Parathyroid adenoma (tissue), 2 donors: ENCODE results near the gene TWIST2.

Experiments
- H2AFZ ChIP-seq: fragments of 300-600 bp; sonication (generic); one replicate; pipeline ENCODE4 v1.7.0; 2017; ENCODE audit warnings: antibody characterized with exemption, mild to moderate bottlenecking
- H3K27ac ChIP-seq: fragments of 300-600 bp; sonication (generic); one replicate; pipeline ENCODE4 v1.7.0; 2017
- H3K27me3 ChIP-seq: fragments of 300-600 bp; sonication (generic); one replicate; pipeline ENCODE4 v1.7.0; 2017; ENCODE audit warnings: low read length; ENCODE audit not compliant: control insufficient read depth, insufficient read depth
- H3K36me3 ChIP-seq: fragments of 300-600 bp; sonication (generic); one replicate; pipeline ENCODE4 v1.7.0; 2017; ENCODE audit warnings: low read length; ENCODE audit not compliant: control insufficient read depth, insufficient read depth
- H3K4me1 ChIP-seq: fragments of 300-600 bp; sonication (generic); one replicate; pipeline ENCODE4 v1.7.0; 2017; ENCODE audit warnings: control low read depth
- H3K4me2 ChIP-seq: fragments of 300-600 bp; sonication (generic); one replicate; pipeline ENCODE4 v1.7.0; 2017; ENCODE audit warnings: low read length
- H3K4me3 ChIP-seq: fragments of 300-600 bp; sonication (generic); one replicate; pipeline ENCODE4 v1.7.0; 2017; ENCODE audit warnings: low read depth, low read length
- H3K79me2 ChIP-seq: fragments of 300-600 bp; sonication (generic); one replicate; pipeline ENCODE4 v1.7.0; 2017; ENCODE audit warnings: control low read depth
- H3K9ac ChIP-seq: fragments of 300-600 bp; sonication (generic); one replicate; pipeline ENCODE4 v1.7.0; 2017; ENCODE audit warnings: mild to moderate bottlenecking
- H3K9me3 ChIP-seq: fragments of 300-600 bp; sonication (generic); one replicate; pipeline ENCODE4 v1.7.0; 2017; ENCODE audit warnings: low read length; ENCODE audit not compliant: control insufficient read depth
- TF ChIP-seq, protein P1 (sequence below): fragments of 300-600 bp; sonication (generic); IDR thresholded peaks from one replicate; pipeline ENCODE4 v1.7.0; 2017; ENCODE audit warnings: antibody characterized with exemption, mild to moderate bottlenecking
- donor health status: primary hyperparathyroidism.

The TWIST2 gene

DNA sequence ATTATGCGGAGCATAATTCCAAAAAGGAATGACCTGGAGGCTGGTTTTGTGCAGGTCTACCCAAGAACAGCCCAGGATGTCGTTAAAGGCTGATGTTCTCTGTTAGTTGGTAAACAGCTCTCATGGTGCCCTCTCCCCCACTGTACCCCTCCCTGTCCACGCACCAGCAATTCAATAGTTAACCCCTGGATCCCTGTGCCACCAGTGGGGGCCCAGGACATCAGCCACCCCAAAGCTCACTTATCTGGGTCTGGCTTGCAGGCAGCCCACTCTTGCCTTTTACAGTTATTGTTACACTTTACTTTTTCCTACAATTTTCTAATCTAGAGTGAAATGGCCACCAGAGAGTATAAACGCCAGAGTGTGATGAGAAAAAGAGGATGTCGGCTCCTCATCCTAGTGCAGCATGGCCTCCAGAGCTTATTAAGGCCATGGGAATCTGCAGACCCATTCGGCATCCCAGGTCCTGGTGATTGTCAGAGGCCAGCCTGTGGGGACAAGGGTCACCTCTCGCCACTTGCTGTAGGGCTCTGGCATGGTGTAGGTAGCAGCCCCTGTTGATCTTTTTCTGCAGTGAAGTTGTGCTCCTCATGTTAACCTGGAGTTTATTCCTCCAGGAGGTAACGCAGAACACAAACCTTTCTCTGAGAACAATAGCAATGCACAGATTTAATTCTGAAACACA is 30.3 kb downstream of the TWIST2 start:
- Histone ChIP-seq H3K4me3 (no peak overlapping the region), H3K27ac (no peak overlapping the region), H3K4me2 (no peak overlapping the region), H2AFZ (no peak overlapping the region), H3K9me3 (no peaks in the 10 kb centered on the region), H3K36me3 (no peaks in the 10 kb centered on the region), H3K79me2 (no peaks in the 10 kb centered on the region), H3K9ac (no peak overlapping the region), H3K27me3 (no peaks in the 10 kb centered on the region), H3K4me1 (no peaks in the 10 kb centered on the region)
- TF ChIP-seq, protein P1, sequence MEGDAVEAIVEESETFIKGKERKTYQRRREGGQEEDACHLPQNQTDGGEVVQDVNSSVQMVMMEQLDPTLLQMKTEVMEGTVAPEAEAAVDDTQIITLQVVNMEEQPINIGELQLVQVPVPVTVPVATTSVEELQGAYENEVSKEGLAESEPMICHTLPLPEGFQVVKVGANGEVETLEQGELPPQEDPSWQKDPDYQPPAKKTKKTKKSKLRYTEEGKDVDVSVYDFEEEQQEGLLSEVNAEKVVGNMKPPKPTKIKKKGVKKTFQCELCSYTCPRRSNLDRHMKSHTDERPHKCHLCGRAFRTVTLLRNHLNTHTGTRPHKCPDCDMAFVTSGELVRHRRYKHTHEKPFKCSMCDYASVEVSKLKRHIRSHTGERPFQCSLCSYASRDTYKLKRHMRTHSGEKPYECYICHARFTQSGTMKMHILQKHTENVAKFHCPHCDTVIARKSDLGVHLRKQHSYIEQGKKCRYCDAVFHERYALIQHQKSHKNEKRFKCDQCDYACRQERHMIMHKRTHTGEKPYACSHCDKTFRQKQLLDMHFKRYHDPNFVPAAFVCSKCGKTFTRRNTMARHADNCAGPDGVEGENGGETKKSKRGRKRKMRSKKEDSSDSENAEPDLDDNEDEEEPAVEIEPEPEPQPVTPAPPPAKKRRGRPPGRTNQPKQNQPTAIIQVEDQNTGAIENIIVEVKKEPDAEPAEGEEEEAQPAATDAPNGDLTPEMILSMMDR: no peak

DNA sequence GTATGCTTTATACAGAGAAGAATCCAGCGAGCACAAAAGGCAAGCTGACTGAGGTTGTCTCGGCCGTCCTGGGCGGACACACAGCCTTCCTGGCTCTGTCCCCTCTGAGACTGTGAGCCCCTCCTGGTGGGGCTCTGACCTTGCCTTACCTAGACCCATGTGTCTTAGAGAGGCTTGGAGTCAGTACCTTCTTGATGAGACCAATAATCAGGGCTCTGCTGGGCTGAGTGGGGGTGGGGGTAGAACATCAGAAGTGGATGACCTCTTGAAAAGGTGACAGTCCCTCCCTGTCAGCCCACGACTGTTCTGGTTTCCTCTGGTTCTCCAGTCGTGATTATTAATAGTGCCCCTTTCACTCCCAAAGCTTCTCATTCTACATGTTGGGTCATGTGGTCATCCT is 31.2 kb downstream of the TWIST2 start:
- TF ChIP-seq, protein P1: no peak
- Histone ChIP-seq H3K4me1 (no peaks in the 10 kb centered on the region), H3K27me3 (no peaks in the 10 kb centered on the region), H3K9ac (no peak overlapping the region), H3K36me3 (no peaks in the 10 kb centered on the region), H3K9me3 (no peaks in the 10 kb centered on the region), H3K4me2 (no peak overlapping the region), H2AFZ (no peak overlapping the region), H3K4me3 (no peak overlapping the region), H3K79me2 (no peaks in the 10 kb centered on the region), H3K27ac (no peak overlapping the region)

DNA sequence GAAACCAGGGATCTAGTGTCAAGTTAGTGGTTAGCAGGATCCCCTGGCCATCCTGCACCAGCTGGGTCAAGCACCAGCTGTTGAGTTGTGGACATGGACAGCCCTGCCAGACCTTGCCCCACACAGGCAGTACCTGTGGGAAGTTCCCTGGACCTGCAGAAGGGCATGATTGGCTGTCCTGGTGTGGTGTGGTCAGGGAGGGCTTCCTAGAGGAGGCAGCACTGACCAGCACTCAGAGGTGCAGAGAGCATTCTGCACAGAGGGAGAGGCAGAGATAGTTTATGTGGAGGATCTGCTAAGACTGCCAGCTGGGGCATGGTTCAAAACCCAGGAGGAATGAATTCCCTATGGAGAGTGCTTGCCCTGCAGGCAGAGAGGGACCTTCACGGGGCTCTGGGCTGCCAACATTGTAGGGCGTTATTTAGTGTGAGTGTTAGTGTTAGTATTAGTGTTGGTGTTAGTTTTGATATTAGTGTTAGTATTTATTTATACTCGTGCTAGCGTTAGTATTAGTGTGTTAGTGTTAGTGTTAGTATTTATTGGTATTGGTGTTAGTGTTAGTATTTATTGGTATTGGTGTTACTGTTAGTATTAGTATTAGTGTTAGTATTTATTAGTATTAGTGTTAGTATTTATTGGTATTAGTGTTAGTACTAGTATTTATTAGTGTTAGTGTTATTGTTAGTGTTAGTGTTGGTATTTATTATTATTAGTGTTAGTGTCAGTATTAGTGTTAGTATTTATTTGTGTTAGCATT is 31.9 kb downstream of the TWIST2 start:
- H3K4me3 ChIP-seq: no peak overlapping the region
- no peaks in the 10 kb centered on the region for H3K36me3 ChIP-seq
- H3K4me2 ChIP-seq: no peak overlapping the region
- no peak overlapping the region for H3K9ac ChIP-seq
- TF ChIP-seq, protein P1: no peak
- H3K4me1 ChIP-seq: no peaks in the 10 kb centered on the region
- no peak overlapping the region for H3K27ac ChIP-seq
- H3K27me3 ChIP-seq: no peaks in the 10 kb centered on the region
- no peaks in the 10 kb centered on the region for H3K79me2 ChIP-seq
- H2AFZ ChIP-seq: no peak overlapping the region
- H3K9me3 ChIP-seq: no peaks in the 10 kb centered on the region

DNA sequence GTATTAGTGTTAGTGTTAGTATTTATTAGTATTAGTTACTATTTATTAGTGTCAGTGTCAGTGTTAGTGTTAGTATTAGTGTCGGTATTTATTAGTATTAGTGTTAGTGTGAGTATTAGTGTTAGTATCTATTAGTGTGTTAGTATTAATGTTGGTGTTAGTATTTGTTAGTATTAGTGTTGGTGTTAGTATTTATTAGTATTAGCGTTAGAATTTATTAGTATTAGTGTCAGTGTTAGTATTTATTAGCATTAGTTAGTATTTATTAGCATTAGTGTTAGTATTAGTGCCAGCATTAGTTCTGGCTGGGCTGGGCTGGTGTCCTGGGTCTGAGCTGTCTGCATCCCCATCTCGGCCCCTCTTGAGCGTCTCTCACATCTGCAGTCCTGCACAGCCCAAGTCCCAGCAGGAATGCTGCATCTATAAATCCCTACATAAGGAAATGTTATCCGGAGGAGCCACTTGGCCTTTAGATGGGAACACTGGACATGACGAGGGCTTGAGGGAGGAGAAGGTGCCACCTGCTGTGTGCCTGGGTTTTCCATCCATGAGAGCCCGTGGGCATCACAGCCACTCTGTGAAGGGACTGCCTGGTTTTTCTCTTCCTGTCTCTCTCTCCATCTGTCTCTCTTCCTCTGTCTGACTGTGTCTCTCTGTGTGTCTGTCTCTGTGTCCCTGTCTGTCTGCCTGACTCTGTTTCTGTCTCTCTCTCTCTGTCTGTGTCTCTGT is 33.6 kb downstream of the TWIST2 start:
- no peak overlapping the region for H2AFZ ChIP-seq
- no peaks in the 10 kb centered on the region for H3K27me3 ChIP-seq
- H3K4me2 ChIP-seq: no peak overlapping the region
- no peaks in the 10 kb centered on the region for H3K9me3 ChIP-seq
- H3K36me3 ChIP-seq: no peaks in the 10 kb centered on the region
- H3K4me1 ChIP-seq: no peaks in the 10 kb centered on the region
- H3K27ac ChIP-seq: no peak overlapping the region
- no peak overlapping the region for H3K4me3 ChIP-seq
- TF ChIP-seq, protein P1: no peak
- no peaks in the 10 kb centered on the region for H3K79me2 ChIP-seq
- H3K9ac ChIP-seq: no peak overlapping the region
